GM23338 (cell line): ENCODE data around the gene C8A.

Experiments used
- CREB1 ChIP-seq: fragments of 250-450 bp; sonication (Bioruptor Pico); IDR thresholded peaks from 2 replicates; pipeline ENCODE4 v1.5.0; 2020; ENCODE audit warnings: low read depth, mild to moderate bottlenecking, moderate library complexity
- CTCF ChIP-seq, 2 experiments: fragments of 200-600 bp in 1 of 2; sonication (generic) in 1 of 2; conservative IDR thresholded peaks; 2 replicates each; pipeline versions ENCODE4 v1.5.1 to v1.6.1; 2016 to 2017; ENCODE audit warnings: antibody characterized with exemption in 2 of 2, low read depth in 2 of 2, mild to moderate bottlenecking in 2 of 2, moderate library complexity in 1 of 2
- EZH2 ChIP-seq: fragments of 200-600 bp; sonication (generic); IDR thresholded peaks from one replicate; pipeline ENCODE4 v1.8.0; 2017; ENCODE audit warnings: antibody characterized with exemption, mild to moderate bottlenecking, low read depth; ENCODE audit not compliant: unreplicated experiment
- EZH2phosphoT487 ChIP-seq: fragments of 200-600 bp; sonication (generic); IDR thresholded peaks from one replicate; pipeline ENCODE4 v1.8.1; 2018; ENCODE audit warnings: antibody characterized with exemption; ENCODE audit not compliant: unreplicated experiment
- JUNB ChIP-seq: IDR thresholded peaks from one replicate; pipeline ENCODE4 v1.6.1; 2016; ENCODE audit warnings: antibody characterized with exemption; ENCODE audit not compliant: unreplicated experiment
- POLR2AphosphoS5 ChIP-seq: IDR thresholded peaks from 2 replicates; pipeline ENCODE4 v1.6.1; 2016; ENCODE audit warnings: antibody characterized with exemption, low read depth
- REST ChIP-seq: IDR thresholded peaks from one replicate; pipeline ENCODE4 v1.6.1; 2018; ENCODE audit warnings: antibody characterized with exemption; ENCODE audit not compliant: unreplicated experiment
- STAT1 ChIP-seq: IDR thresholded peaks from one replicate; pipeline ENCODE4 v1.6.1; 2016; ENCODE audit warnings: antibody characterized with exemption; ENCODE audit not compliant: unreplicated experiment
- ZNF331 ChIP-seq: fragments of 250-450 bp; sonication (Bioruptor Pico); IDR thresholded peaks from 2 replicates; pipeline ENCODE4 v1.5.0; 2020; ENCODE audit warnings: low read depth, mild to moderate bottlenecking, moderate library complexity

DNA sequence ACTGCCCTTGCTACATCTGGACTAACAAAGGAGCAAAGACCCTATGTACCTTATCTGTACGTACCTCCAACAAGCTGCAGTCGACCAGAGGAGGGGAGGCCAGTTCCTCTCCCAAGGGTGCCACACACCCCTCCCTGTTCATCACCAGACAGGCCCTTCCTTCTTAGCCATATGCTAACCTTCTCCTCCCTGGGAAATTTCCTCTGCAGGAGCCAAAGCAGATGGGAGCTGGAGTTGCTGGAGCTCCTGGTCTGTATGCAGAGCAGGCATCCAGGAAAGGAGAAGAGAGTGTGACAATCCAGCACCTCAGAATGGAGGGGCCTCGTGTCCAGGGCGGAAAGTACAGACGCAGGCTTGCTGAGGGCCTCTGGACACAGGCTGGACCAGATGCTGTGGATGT is 62.8 kb downstream of the C8A start:
- TF ChIP-seq REST, result no peak
- TF ChIP-seq EZH2, result no peak
- TF ChIP-seq CTCF (conservative IDR thresholded peaks at IDR 0.05; ENCODE audit: low read depth in 2 of 2), result no peak
- TF ChIP-seq EZH2phosphoT487, result no peak
- TF ChIP-seq POLR2AphosphoS5, result no peak
- TF ChIP-seq JUNB, result no peak
- TF ChIP-seq ZNF331 (CRISPR knock-in tag), result no peak
- TF ChIP-seq CREB1, result no peak
- no peak for TF ChIP-seq STAT1
